ENCODE results near the gene CUBN.

Gene CUBN

DNA sequence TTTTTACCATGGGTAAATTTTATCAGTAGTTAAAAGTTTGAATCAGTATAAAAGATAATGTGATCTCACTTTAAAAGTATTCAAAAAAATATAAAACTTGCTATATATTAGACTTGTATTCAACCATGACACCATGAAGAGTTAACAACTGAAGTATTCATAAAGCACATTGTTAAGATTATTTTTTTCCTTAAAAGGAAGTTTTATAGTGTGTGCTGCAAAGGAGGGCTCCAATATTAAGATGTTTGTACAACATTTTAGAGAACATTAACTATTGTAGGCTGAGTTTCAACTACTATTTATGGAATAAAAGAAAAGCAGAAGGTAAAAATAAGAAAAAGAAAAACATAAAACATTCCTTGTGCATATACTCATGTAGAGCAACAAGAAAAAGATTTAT lies 24.5 kb upstream of the CUBN start:
- H2AFZ ChIP-seq (ENCODE audit: low read depth, low read length): no peak overlapping the region
- H3K27me3 ChIP-seq (ENCODE audit: insufficient read depth, low read length): no peaks in the 10 kb centered on the region
- no peaks in the 10 kb centered on the region for H3K9me3 ChIP-seq (ENCODE audit: low read length)
- H3K4me1 ChIP-seq (ENCODE audit: insufficient read depth, low read length): peaks cover 7% of the 10 kb centered on the region
- peaks cover 7% of the 10 kb centered on the region for H3K36me3 ChIP-seq (ENCODE audit: insufficient read depth, low read length)
- H3K4me3 ChIP-seq (ENCODE audit: low read length): no peak overlapping the region

- peaks cover 7% of the 10 kb centered on the region for H3K36me3 ChIP-seq (ENCODE audit: insufficient read depth, low read length)
- H3K27me3 ChIP-seq (ENCODE audit: insufficient read depth, low read length): no peaks in the 10 kb centered on the region
- peaks cover 10% of the 10 kb centered on the region for H3K4me1 ChIP-seq (ENCODE audit: insufficient read depth, low read length)
- H2AFZ ChIP-seq (ENCODE audit: low read depth, low read length): no peak overlapping the region
- H3K4me3 ChIP-seq (ENCODE audit: low read length): no peak overlapping the region
- no peaks in the 10 kb centered on the region for H3K9me3 ChIP-seq (ENCODE audit: low read length)
These were observed 23.7 kb upstream of the CUBN start for GRCh38 chr10:17153321-17153720.

DNA sequence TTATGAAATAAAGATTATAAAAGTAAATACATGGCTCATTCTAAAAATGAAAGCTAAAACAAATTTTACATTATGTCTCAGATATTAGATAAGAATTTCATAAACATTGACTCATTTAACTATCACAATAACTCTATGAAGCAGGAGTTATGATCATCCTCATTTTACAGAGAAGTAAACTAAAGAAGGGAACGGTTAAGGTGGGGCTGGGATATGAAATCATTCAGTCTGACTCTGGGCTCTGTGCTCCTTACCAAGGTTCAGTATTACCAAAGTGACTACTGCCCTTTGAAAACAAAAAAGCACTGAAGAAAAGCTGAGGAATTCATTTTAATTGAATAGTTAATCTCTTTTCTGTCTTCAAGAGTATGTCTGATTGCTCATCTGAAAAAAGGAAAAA lies 22.1 kb upstream of the CUBN start:
- Histone ChIP-seq H3K27me3 (ENCODE audit: insufficient read depth, low read length) (no peaks in the 10 kb centered on the region), H3K9me3 (ENCODE audit: low read length) (no peaks in the 10 kb centered on the region), H3K4me1 (ENCODE audit: insufficient read depth, low read length) (peaks cover 20% of the 10 kb centered on the region), H2AFZ (ENCODE audit: low read depth, low read length) (no peak overlapping the region), H3K36me3 (ENCODE audit: insufficient read depth, low read length) (peaks cover 5% of the 10 kb centered on the region), H3K4me3 (ENCODE audit: low read length) (no peak overlapping the region)

GRCh38 chr10:17147884-17148489 lies 18.4 kb upstream of the CUBN start:
- no peaks in the 10 kb centered on the region for H3K9me3 ChIP-seq (ENCODE audit: low read length)
- peaks cover 2% of the 10 kb centered on the region for H3K36me3 ChIP-seq (ENCODE audit: insufficient read depth, low read length)
- no peak overlapping the region for H3K4me3 ChIP-seq (ENCODE audit: low read length)
- H3K4me1 ChIP-seq (ENCODE audit: insufficient read depth, low read length): peaks cover 20% of the 10 kb centered on the region
- H3K27me3 ChIP-seq (ENCODE audit: insufficient read depth, low read length): no peaks in the 10 kb centered on the region
- no peak overlapping the region for H2AFZ ChIP-seq (ENCODE audit: low read depth, low read length)

- no peaks in the 10 kb centered on the region for H3K9me3 ChIP-seq (ENCODE audit: low read length)
- no peak overlapping the region for H2AFZ ChIP-seq (ENCODE audit: low read depth, low read length)
- H3K4me1 ChIP-seq (ENCODE audit: insufficient read depth, low read length): peaks cover 16% of the 10 kb centered on the region
- no peaks in the 10 kb centered on the region for H3K27me3 ChIP-seq (ENCODE audit: insufficient read depth, low read length)
- no peak overlapping the region for H3K4me3 ChIP-seq (ENCODE audit: low read length)
- H3K36me3 ChIP-seq (ENCODE audit: insufficient read depth, low read length): no peaks in the 10 kb centered on the region
These were observed 17.3 kb upstream of the CUBN start for GRCh38 chr10:17146892-17147291.

DNA sequence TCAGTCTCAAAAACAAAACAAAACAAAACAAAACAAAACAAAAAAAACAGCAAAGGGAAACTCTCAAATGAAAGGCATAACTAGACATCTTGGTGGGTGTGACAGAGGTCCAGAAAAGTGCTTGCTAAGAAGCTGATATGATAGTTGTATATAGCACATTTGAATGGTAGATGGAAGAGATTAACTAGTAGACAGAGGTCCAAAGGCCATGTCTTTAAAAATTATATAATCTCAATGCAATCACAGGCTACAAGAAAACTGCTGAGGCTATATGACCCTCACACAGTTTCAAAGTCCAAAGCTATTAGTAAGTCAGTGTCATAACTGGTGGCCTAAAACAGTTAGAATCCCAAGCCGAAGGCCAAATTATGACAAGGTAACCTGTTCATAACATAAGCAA lies 15.6 kb upstream of the CUBN start:
- no peaks in the 10 kb centered on the region for H3K9me3 ChIP-seq (ENCODE audit: low read length)
- H3K27me3 ChIP-seq (ENCODE audit: insufficient read depth, low read length): no peaks in the 10 kb centered on the region
- peaks cover 13% of the 10 kb centered on the region for H3K4me1 ChIP-seq (ENCODE audit: insufficient read depth, low read length)
- H3K36me3 ChIP-seq (ENCODE audit: insufficient read depth, low read length): no peaks in the 10 kb centered on the region
- no peak overlapping the region for H2AFZ ChIP-seq (ENCODE audit: low read depth, low read length)
- H3K4me3 ChIP-seq (ENCODE audit: low read length): no peak overlapping the region

GRCh38 chr10:17144757-17145156 lies 15.1 kb upstream of the CUBN start:
- Histone ChIP-seq H3K4me3 (ENCODE audit: low read length) (no peak overlapping the region), H3K4me1 (ENCODE audit: insufficient read depth, low read length) (peaks cover 13% of the 10 kb centered on the region), H3K36me3 (ENCODE audit: insufficient read depth, low read length) (no peaks in the 10 kb centered on the region), H3K27me3 (ENCODE audit: insufficient read depth, low read length) (no peaks in the 10 kb centered on the region), H3K9me3 (ENCODE audit: low read length) (no peaks in the 10 kb centered on the region), H2AFZ (ENCODE audit: low read depth, low read length) (no peak overlapping the region)

DNA sequence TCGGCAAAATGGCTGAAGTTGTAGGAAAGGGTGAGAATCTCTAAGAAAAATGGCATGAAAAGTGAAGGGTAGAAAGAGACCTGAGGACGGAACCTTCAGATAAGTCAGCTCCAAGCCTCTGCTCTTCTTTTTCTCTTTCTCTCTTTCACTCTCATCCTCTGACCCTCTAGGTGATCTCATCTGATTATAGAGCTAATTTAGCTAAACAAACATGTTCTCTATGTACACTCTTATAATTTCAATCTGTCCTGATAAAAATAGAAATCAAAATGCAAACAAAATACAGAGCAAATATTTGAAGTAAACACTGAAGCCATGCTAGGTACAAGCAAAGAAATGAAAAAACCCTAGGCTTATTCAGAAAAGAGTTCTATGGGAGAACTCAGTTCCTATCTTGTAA lies 14.4 kb upstream of the CUBN start:
- Histone ChIP-seq H3K4me3 (ENCODE audit: low read length) (no peak overlapping the region), H3K4me1 (ENCODE audit: insufficient read depth, low read length) (peaks cover 15% of the 10 kb centered on the region), H3K27me3 (ENCODE audit: insufficient read depth, low read length) (no peaks in the 10 kb centered on the region), H2AFZ (ENCODE audit: low read depth, low read length) (no peak overlapping the region), H3K9me3 (ENCODE audit: low read length) (no peaks in the 10 kb centered on the region), H3K36me3 (ENCODE audit: insufficient read depth, low read length) (no peaks in the 10 kb centered on the region)

DNA sequence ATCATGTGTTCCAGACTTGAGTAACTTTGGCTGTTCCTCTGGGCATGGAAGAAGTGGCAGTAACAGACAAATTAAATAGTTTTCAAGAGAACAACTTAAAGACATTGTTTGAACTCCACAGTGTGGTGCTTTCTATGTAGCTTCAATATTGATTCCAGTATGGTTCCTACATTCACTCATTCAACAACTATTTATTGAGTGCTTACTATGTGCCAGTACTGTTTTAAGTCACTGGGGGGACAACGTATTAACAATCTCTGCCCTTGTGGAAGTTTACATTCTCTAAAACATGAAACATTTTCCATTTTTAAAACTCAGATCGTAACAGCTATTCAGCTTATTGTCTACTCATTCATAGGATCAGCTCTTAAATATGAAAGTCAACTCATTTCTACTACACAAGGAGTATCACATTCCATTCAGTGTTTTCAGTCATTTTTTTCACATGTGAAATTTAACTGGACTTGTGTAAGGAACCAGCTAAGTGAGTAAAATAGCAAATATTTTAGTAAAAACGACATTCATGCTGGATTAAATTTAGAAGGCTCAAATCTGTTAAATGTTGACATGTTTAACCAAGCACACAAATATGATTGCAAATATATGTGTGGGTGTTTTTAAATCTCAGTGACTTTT lies 13.6 kb upstream of the CUBN start:
- Histone ChIP-seq H3K4me3 (ENCODE audit: low read length) (no peak overlapping the region), H3K27me3 (ENCODE audit: insufficient read depth, low read length) (no peaks in the 10 kb centered on the region), H2AFZ (ENCODE audit: low read depth, low read length) (no peak overlapping the region), H3K9me3 (ENCODE audit: low read length) (no peaks in the 10 kb centered on the region), H3K4me1 (ENCODE audit: insufficient read depth, low read length) (peaks cover 19% of the 10 kb centered on the region), H3K36me3 (ENCODE audit: insufficient read depth, low read length) (no peaks in the 10 kb centered on the region)

DNA sequence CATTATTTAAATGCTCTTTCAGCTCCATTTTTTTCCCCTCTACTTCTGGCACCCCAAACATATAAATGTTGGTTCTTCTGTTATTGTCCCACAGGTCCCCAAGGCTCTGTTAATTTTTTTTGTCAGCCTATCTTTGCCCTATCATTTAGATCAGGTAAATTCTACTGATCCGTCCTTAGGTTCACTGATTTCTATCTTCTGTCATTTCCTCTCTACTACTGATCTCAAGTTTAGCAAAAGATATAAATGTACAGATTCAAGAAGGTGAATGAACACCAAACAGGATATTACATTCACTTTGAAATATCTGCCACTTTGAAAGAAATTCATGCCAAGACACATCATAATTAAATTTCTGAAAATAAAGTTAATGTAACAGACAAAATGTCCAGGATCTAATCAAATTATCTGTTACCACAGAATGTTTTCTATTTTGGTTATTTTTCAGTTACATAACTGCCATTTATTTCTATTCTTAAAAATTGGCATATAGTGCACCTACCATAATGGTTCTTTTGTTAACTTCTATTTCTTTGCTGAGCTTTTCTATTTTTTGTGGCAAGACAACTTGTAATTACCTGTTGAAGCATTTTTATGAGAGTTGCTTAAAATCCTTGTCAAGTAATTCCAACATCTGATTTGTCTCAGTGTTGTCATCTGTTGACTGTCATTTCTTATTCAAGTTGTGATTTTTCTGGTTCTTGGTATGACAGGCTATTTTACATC lies 12.1 kb upstream of the CUBN start:
- Histone ChIP-seq H3K27me3 (ENCODE audit: insufficient read depth, low read length) (no peaks in the 10 kb centered on the region), H2AFZ (ENCODE audit: low read depth, low read length) (no peak overlapping the region), H3K36me3 (ENCODE audit: insufficient read depth, low read length) (no peaks in the 10 kb centered on the region), H3K9me3 (ENCODE audit: low read length) (no peaks in the 10 kb centered on the region), H3K4me1 (ENCODE audit: insufficient read depth, low read length) (peaks cover 13% of the 10 kb centered on the region), H3K4me3 (ENCODE audit: low read length) (no peak overlapping the region)

- Histone ChIP-seq H3K27me3 (ENCODE audit: insufficient read depth, low read length) (no peaks in the 10 kb centered on the region), H3K4me1 (ENCODE audit: insufficient read depth, low read length) (peaks cover 13% of the 10 kb centered on the region), H3K36me3 (ENCODE audit: insufficient read depth, low read length) (no peaks in the 10 kb centered on the region), H3K9me3 (ENCODE audit: low read length) (no peaks in the 10 kb centered on the region), H2AFZ (ENCODE audit: low read depth, low read length) (no peak overlapping the region), H3K4me3 (ENCODE audit: low read length) (no peak overlapping the region)
These were observed 10.8 kb upstream of the CUBN start for GRCh38 chr10:17140386-17140761.

- Histone ChIP-seq H2AFZ (ENCODE audit: low read depth, low read length) (no peak overlapping the region), H3K4me1 (ENCODE audit: insufficient read depth, low read length) (peaks cover 25% of the 10 kb centered on the region), H3K27me3 (ENCODE audit: insufficient read depth, low read length) (no peaks in the 10 kb centered on the region), H3K9me3 (ENCODE audit: low read length) (no peaks in the 10 kb centered on the region), H3K36me3 (ENCODE audit: insufficient read depth, low read length) (no peaks in the 10 kb centered on the region), H3K4me3 (ENCODE audit: low read length) (no peak overlapping the region)
These were observed 8.9 kb upstream of the CUBN start for GRCh38 chr10:17138460-17139042.

GRCh38 chr10:17134737-17135260 lies 5.2 kb upstream of the CUBN start:
- no peaks in the 10 kb centered on the region for H3K9me3 ChIP-seq (ENCODE audit: low read length)
- H3K4me1 ChIP-seq (ENCODE audit: insufficient read depth, low read length): peaks cover 25% of the 10 kb centered on the region

More at GRCh38 chr10:17134737-17135260, 5.2 kb upstream of the CUBN start:
- H3K27me3 ChIP-seq (ENCODE audit: insufficient read depth, low read length): no peaks in the 10 kb centered on the region
- H3K36me3 ChIP-seq (ENCODE audit: insufficient read depth, low read length): no peaks in the 10 kb centered on the region
- no peak overlapping the region for H2AFZ ChIP-seq (ENCODE audit: low read depth, low read length)
- H3K4me3 ChIP-seq (ENCODE audit: low read length): no peak overlapping the region
